ENCODE data around the gene COL8A1.

Gene COL8A1

GRCh38 chr3:99640214-99640851, 1.9 kb downstream of the COL8A1 start:
- DNase-seq, result no peak

GRCh38 chr3:99641480-99641879, 3.1 kb downstream of the COL8A1 start:
- no peak for DNase-seq

GRCh38 chr3:99641982-99642381, 3.6 kb downstream of the COL8A1 start:
- no peak for DNase-seq

DNA sequence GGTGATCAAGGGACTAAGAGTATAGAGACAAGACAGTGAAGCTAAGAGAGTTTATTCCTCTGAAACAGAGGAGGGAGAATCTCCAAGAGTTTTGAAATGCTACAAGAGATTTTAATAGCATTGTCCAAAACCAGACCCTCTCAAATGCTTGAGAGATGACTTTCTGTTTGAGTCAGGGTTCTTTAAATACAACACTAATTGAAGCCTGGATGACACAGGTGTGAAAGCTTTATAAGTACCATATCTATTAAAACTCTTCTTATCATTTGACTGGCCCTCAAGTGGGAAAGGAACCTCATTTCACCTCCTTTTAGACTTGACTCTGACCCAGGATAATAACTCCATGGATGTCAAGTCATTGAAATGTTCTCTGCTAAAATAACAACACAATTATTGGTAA, 5.6 kb downstream of the COL8A1 start:
- no peak for DNase-seq

DNA sequence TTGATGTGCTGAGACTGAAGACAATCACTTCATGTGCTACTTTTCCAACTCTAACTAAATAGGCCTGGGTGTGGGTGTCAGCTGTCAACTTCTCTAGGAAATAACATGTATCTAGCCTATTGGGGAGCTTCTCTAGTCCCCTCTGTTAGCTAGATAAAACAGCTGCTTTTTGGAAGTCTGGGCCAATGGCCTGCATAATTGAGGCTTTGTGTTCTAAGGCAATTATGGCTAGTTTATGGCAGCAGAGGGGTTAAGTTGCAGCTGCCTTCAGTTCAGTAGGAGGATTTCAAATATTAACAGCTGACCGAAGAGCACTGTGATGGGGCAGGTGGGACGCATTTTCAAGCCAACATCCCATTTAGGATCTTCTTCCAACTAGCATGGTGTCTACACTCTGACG, 6.4 kb downstream of the COL8A1 start:
- no peak for DNase-seq

DNA sequence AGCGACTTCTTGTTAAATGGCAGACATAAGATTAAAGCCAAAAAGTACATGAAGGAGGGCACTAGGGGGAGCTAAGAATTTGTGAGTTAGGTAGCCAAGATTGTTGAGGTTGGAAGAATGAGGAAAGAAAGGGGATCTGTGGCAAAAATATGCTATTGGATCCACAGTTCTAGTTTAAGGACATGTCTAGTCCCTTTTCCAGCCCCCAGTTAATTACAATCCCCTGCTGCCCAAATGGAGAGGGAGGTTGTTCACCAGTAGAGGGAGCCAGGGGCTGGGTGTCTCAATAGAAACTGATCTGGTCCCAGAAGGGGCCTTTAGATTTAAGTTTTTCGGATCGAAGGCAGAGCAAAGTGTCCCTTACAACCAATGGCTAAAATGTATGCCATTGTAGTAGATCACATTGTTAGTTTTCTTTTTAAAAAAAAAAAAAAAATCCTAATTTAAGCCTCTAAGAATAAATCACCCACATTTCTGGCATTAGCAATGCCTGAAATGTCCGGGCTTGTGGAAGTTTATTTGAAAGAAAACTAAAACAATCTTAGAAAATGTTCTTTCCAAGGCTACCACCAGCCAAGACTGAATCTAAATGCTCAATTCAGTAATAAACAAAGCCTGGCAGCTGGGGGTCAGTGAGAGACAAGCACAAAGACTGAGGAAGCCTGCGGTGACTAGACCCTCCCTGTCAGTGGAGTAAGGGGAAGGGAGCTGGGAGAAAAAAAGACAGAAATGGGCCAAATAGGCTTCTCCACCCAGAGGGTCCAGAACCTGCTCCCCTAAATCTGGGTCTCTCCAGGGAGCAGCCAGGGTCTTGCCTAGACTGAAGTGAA, 7.1 kb downstream of the COL8A1 start:
- DNase-seq, result peak in 2 of 14 donors; percentile 4 to 9

GRCh38 chr3:99646107-99646435, 7.7 kb downstream of the COL8A1 start:
- DNase-seq, result no peak

DNA sequence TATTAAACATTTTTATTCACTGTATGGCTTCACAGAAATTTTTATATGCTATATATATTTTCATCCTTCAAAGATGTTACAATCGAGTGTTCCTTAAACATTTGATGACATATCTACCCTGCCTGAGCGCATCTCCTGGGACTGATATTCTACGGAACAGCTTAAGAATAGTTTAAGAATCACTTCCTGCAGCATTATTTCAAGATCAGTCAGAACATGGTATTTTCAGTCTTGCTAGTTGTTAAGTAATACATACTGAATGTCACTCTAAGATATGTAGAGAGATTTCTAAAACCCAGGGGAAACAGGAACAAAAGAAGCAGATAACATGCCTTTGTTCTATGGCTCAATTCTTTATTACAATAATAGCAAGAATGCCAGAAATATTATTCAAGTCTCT, 8.7 kb downstream of the COL8A1 start:
- DNase-seq, result no peak

- DNase-seq, result no peak
Observed at GRCh38 chr3:99648101-99648500, 9.7 kb downstream of the COL8A1 start.

DNA sequence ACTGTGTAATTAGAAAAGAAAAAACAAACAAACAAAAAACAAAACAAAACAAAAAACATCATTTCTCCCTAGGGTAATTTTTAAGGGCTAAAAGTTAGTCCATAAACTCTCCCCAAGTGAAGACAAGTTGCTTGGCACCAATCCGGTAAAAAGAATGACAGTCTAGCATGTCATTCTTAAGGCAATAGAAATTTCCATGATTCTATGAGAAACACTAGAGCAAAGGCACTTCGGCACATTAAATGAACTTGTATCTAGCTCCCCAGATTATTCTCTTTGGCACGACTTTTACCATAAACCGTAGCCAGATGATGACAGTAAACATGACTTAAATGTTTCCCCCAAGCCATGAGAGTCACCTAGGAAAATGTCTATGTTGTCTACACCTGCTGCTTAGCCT, 10.1 kb downstream of the COL8A1 start:
- DNase-seq, result no peak

GRCh38 chr3:99651531-99651930, 13.1 kb downstream of the COL8A1 start:
- DNase-seq, result no peak

DNA sequence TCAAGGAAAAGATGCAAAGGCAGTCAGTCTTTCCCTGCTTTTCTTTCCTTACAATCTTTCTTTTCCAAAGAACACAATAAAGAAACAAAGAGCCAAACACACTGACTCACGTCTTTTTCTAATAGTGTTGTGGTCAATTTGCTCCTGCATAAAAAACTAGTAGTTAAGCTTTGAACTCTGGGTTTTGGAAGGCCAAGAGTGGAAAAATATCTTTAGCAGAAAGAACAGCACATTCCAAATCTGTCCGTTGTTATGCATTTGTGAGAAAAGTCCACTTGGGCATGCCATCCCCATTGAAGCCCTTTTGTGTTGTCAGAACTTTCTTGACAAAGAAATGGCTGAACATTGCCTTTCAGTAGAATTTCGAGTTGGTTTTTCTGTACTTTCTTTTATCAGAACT, 18.2 kb downstream of the COL8A1 start:
- DNase-seq, result no peak

DNA sequence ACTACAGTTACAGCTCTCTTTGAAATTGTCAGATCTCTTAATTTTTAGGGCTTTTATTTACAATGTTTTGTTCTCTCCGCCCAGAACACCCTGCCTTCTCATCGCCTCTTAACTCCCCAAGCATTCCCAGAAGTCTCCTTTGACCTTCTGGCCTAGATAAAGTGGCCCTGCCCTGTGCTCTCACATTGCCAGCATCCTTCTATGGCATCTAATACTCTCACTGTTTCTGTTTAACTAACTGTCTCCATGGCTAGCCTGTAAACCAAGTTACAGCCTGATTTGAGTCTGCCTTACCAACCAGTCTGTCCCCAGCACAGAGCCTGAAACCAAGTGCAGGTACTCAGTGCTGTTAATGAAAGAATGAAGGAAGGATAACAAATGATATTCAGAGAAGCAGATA, 19.9 kb downstream of the COL8A1 start:
- no peak for DNase-seq

DNA sequence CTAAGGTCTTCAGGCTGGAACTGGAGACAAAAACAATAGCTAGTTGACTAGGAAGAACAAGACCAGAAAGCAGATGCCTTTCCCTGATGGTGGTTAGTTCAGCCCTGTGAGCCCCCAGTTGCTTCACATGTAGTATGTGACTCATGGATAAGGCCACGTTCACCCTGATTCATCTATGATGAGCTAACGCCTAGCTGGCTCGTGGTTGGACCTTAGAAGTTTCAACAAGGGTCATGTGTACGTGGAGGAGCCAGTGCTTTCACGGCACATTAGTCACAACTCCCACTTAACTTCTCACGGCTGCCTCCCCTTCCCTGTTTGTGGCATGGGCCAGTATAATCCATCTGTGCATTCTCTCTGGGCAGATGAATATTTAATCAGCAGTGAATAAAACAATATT, 20.6 kb downstream of the COL8A1 start:
- DNase-seq, result no peak

GRCh38 chr3:99659951-99660350, 21.6 kb downstream of the COL8A1 start:
- DNase-seq, result no peak

GRCh38 chr3:99662838-99663570, 24.6 kb downstream of the COL8A1 start:
- no peak for DNase-seq

GRCh38 chr3:99663977-99664376, 25.6 kb downstream of the COL8A1 start:
- DNase-seq, result no peak

DNA sequence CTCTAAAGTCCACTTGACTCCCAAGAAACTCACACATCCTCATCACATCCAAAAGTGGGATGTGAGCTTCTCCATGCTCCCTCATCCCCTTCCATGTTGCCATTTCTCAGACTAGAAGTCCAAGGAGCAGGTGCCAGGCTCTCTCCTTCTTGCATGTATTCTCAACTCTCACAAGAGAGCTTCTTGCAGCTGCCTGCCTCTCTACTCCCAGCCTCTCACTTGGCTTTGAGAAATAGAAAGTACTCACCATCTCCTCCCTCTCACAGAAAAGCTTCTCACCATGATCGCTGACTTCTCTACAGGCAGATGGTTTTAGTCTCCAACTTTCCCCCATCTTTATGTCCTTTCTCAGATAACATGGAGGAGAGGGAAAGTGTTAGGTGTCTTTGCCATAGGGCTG, 26.6 kb downstream of the COL8A1 start:
- DNase-seq, result no peak

- DNase-seq, result no peak
Observed at GRCh38 chr3:99666201-99666600, 27.8 kb downstream of the COL8A1 start.

DNA sequence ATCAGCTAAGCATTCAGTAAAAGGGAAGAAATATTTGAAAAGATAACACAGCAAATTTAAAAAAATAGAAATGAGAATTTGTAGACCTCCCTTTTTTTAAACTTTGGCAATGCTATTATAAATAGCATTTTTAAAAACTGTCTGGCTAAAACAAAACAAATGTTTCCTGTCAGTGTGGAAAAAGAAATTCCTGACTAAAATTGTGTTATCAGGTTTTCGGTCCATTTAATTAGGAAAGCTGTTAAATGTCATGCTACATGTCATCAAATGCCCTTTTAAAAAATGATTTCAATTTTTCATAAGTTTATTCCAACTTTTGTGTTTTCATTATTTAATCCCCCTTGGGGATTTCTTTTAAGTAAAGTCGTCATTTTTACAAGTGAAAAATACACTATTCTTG, 29.6 kb downstream of the COL8A1 start:
- DNase-seq, result no peak

GRCh38 chr3:99669879-99670555, 31.6 kb downstream of the COL8A1 start:
- no peak for DNase-seq

- no peak for DNase-seq
Observed at GRCh38 chr3:99670556-99670950, 32.2 kb downstream of the COL8A1 start.

Measured in C1 segment of cervical spinal cord (tissue), 14 donors.